ENCODE results near the gene FLNC.

DNA sequence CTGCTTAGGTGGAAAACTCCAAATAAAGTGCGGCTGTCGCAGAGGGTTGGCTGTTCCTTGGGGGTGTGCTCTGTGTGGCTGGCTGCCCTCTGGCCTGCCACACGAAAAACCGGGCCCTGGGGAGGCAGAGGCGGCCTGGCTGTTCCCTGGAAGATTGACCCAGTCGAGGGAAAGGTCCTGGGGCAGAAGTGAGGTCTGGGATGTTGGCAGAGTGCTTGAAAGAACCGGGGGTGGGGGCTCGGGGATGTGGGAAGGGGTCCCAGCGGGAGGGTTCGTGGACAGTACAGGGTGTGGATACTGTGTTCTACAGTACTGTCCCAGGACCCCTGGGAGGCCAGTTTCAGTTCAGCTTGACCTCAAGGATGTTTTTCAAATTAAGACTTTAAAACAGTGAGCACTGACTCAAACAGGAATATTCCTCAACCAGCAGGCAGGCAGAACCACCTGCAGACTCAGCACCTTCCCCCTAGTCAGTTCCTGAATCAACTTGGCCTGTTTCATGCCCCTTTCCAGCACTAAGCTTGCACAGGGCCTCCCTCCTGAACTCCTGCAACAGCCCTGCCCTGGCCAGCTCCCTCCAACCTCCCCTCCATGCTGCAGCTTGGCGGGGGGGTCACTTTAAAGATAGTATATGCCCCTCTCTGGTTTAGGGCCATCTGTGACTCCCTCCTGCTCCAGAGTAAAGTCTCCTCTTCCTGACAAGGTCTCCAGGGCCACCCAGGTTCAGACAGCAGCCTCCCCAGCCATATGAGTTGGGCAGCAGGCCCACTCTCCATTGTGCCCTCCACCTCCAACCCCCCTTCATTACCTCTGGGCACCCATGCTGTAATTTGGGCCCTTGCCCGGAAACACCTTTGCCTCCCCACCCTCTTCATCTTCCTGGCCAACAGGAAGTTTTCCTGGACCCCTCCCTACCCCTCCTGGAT is 29.3 kb downstream of the FLNC start:
- TF ChIP-seq POLR2AphosphoS5 (IDR thresholded peaks at IDR 0.05; ENCODE audit: insufficient read depth in 1 of 2, low read depth in 1 of 2) (no peak), POLR2A (IDR thresholded peaks at IDR 0.05) (no peak)
